NCI-H187 (cell line): ENCODE results near the gene SFXN1.

Experiments
- DNase-seq, 2 experiments: peaks; one replicate each; lab custom pipeline; 2025; lab: John Stamatoyannopoulos, UW

SFXN1 gene

GRCh38 chr5:175573493-175574269 lies 95.3 kb downstream of the SFXN1 start:
- DNase-seq, result no peak

GRCh38 chr5:175575301-175575700 lies 96.9 kb downstream of the SFXN1 start:
- no peak for DNase-seq

- DNase-seq, result no peak
Observed at GRCh38 chr5:175576096-175576495, 97.7 kb downstream of the SFXN1 start.

- DNase-seq, result no peak
Observed at GRCh38 chr5:175576591-175576990, 98.2 kb downstream of the SFXN1 start.
